RWPE2 (cell line): ENCODE results near the gene CYP2A6.

ENCODE experiments used
- ATAC-seq: fragments of 200-7000 bp; cut with Tn5 transposase; 3 replicates; pipeline ENCODE4 v1.9.1; 2021; ENCODE audit warnings: low read depth
- DNase-seq: peaks from one replicate; pipeline ENCODE4 v3.0.0-alpha.2; 2020; ENCODE audit warnings: low spot score
- H3K27ac ChIP-seq: fragments of 450-650 bp; 2 replicates; pipeline ENCODE4 v1.5.1; 2017; ENCODE audit warnings: mild to moderate bottlenecking; ENCODE audit not compliant: poor library complexity, severe bottlenecking
- H3K27me3 ChIP-seq: fragments of 250-450 bp; sonication (Bioruptor Pico); 2 replicates; pipeline ENCODE4 v1.5.1; 2021; ENCODE audit warnings: mild to moderate bottlenecking, moderate library complexity; ENCODE audit not compliant: insufficient read depth, poor library complexity, severe bottlenecking
- H3K36me3 ChIP-seq: fragments of 250-450 bp; sonication (Bioruptor Pico); 2 replicates; pipeline ENCODE4 v1.5.1; 2020; ENCODE audit warnings: low read depth, mild to moderate bottlenecking, moderate library complexity
- H3K4me1 ChIP-seq: fragments of 250-450 bp; sonication (Bioruptor Pico); 2 replicates; pipeline ENCODE4 v1.5.1; 2021; ENCODE audit warnings: mild to moderate bottlenecking, moderate library complexity; ENCODE audit not compliant: insufficient read depth, poor library complexity, severe bottlenecking
- H3K4me3 ChIP-seq: fragments of 250-450 bp; sonication (Bioruptor Pico); 2 replicates; pipeline ENCODE4 v1.5.1; 2021; ENCODE audit warnings: mild to moderate bottlenecking, moderate library complexity; ENCODE audit not compliant: severe bottlenecking
- H3K9me3 ChIP-seq: fragments of 250-450 bp; sonication (Bioruptor Pico); 2 replicates; pipeline ENCODE4 v1.5.1; 2021; ENCODE audit warnings: mild to moderate bottlenecking, moderate library complexity; ENCODE audit not compliant: severe bottlenecking
- CTCF ChIP-seq: fragments of 450-650 bp; IDR thresholded peaks from one replicate; pipeline ENCODE4 v1.5.1; 2017; ENCODE audit warnings: mild to moderate bottlenecking, moderate library complexity; ENCODE audit not compliant: poor library complexity, severe bottlenecking

CYP2A6 gene

DNA sequence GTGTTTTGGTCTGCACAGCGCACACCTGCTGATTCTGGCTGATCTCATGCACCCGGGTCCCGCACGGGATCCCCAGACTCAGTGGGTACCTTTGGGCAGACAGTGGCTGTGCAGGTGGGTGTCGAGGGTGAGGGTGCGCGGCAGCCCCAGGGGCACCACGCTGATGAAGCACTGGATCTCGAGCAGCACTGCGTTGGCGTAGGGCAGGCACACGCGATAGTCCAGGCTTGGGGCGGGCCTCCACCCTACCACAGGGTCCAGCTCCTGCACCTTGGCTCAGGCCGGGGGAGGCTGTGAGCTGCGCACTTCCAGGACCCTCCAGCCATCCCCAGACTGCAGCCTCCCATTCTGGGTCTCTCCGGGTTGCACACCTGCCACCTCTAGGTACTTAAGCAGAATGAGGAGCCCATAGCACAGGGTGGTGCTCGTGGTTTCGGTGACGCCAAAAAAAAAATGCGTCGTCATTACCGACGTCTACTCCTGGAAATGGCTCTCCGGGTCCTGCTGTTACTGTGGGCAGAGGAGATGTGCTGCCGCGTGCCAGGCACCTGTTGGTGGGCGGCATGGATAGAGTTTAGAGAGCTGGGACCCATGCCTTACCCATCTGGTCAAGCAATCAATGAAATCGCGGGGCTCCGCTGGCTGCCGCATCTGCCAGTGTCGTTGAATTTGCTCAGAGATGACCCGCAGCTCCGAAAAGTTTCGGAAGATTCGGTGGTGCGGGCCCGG lies 40.7 kb downstream of the CYP2A6 start:
- no peaks in the 10 kb centered on the region for H3K27me3 ChIP-seq
- DNase-seq (no peak), ATAC-seq (no peak)
- no peak overlapping the region for H3K4me3 ChIP-seq
- peaks cover 47% of the 10 kb centered on the region for H3K36me3 ChIP-seq
- peak overlapping the region; percentile 37 for H3K27ac ChIP-seq
- no peak for TF ChIP-seq CTCF
- H3K9me3 ChIP-seq, result no peaks in the 10 kb centered on the region
- peaks cover 4% of the 10 kb centered on the region for H3K4me1 ChIP-seq

GRCh38 chr19:40808497-40808896 lies 41.8 kb downstream of the CYP2A6 start:
- no peaks in the 10 kb centered on the region for H3K9me3 ChIP-seq
- ATAC-seq (no peak), DNase-seq (no peak)
- peaks cover 9% of the 10 kb centered on the region for H3K4me1 ChIP-seq
- TF ChIP-seq CTCF, result no peak
- peaks cover 54% of the 10 kb centered on the region for H3K36me3 ChIP-seq
- H3K27ac ChIP-seq, result no peak overlapping the region
- no peak overlapping the region for H3K4me3 ChIP-seq
- H3K27me3 ChIP-seq, result no peaks in the 10 kb centered on the region

- ATAC-seq (no peak), DNase-seq (no peak)
- no peak for TF ChIP-seq CTCF
- Histone ChIP-seq H3K4me1 (peaks cover 14% of the 10 kb centered on the region), H3K9me3 (no peaks in the 10 kb centered on the region), H3K27ac (no peak overlapping the region), H3K27me3 (no peaks in the 10 kb centered on the region), H3K4me3 (no peak overlapping the region), H3K36me3 (peaks cover 59% of the 10 kb centered on the region)
Observed at GRCh38 chr19:40808021-40808325, 42.3 kb downstream of the CYP2A6 start.

- peaks cover 63% of the 10 kb centered on the region for H3K36me3 ChIP-seq
- H3K4me1 ChIP-seq, result peaks cover 19% of the 10 kb centered on the region
- H3K27me3 ChIP-seq, result no peaks in the 10 kb centered on the region
- ATAC-seq (no peak), DNase-seq (no peak)
- H3K4me3 ChIP-seq, result no peak overlapping the region
- no peaks in the 10 kb centered on the region for H3K9me3 ChIP-seq
- peak; percentile 48 for TF ChIP-seq CTCF
- H3K27ac ChIP-seq, result peak overlapping the region; percentile 12
Observed at GRCh38 chr19:40807147-40808020, 42.9 kb downstream of the CYP2A6 start.
